SK-N-SH (cell line): ENCODE data around the gene KBTBD8.

Experiments
- EP300 ChIP-seq, 2 experiments: IDR thresholded peaks; 2 replicates each; pipeline versions ENCODE4 v1.4.0 to v1.6.1; 2012; ENCODE audit warnings: borderline replicate concordance in 1 of 2, low read depth in 1 of 2, low read length in 1 of 2
- FOXJ3 ChIP-seq: sonication (generic); formaldehyde crosslinking; IDR thresholded peaks from 2 replicates; pipeline ENCODE4 v1.5.1; 2020; ENCODE audit warnings: mild to moderate bottlenecking, missing genetic modification reagents
- TAF1 ChIP-seq: IDR thresholded peaks from 2 replicates; pipeline ENCODE4 v1.6.1; 2012; ENCODE audit warnings: low read depth, mild to moderate bottlenecking, low read length, moderate library complexity, borderline replicate concordance
- TF ChIP-seq, protein P1 (sequence below): fragments of 200-600 bp; sonication (generic); IDR thresholded peaks from 2 replicates; pipeline ENCODE4 v1.6.1; 2017; ENCODE audit warnings: antibody characterized with exemption, mild to moderate bottlenecking, moderate library complexity
- TF ChIP-seq, protein P2 (sequence below): IDR thresholded peaks from 2 replicates; pipeline ENCODE4 v1.4.0; 2012; ENCODE audit warnings: low read depth

DNA sequence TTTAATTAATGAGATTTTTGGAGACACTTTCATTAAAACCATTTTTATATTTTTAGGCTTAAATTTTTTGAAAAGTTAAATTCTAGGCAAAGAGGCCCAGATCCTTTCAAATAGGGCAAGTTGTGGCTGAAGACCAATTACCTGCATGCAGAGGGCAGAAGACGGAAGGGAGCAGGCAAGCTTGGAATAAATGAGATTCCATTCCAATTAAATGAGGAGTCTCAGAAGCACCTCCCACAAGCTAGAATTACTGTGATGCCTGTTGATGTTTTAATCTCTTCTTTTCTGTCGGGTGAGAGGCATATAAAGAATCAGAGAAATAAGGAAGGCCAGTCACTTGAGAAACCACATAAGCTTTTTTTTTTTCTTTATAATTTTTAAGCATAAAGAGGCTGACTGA, 46.8 kb downstream of the KBTBD8 start:
- TF ChIP-seq, protein P1, sequence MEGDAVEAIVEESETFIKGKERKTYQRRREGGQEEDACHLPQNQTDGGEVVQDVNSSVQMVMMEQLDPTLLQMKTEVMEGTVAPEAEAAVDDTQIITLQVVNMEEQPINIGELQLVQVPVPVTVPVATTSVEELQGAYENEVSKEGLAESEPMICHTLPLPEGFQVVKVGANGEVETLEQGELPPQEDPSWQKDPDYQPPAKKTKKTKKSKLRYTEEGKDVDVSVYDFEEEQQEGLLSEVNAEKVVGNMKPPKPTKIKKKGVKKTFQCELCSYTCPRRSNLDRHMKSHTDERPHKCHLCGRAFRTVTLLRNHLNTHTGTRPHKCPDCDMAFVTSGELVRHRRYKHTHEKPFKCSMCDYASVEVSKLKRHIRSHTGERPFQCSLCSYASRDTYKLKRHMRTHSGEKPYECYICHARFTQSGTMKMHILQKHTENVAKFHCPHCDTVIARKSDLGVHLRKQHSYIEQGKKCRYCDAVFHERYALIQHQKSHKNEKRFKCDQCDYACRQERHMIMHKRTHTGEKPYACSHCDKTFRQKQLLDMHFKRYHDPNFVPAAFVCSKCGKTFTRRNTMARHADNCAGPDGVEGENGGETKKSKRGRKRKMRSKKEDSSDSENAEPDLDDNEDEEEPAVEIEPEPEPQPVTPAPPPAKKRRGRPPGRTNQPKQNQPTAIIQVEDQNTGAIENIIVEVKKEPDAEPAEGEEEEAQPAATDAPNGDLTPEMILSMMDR: no peak
- TF ChIP-seq TAF1 (no peak), FOXJ3 (CRISPR knock-in tag) (no peak), EP300 (IDR thresholded peaks at IDR 0.05; ENCODE audit: borderline replicate concordance in 1 of 2, low read depth in 1 of 2, low read length in 1 of 2) (no peak)
- TF ChIP-seq, protein P2, sequence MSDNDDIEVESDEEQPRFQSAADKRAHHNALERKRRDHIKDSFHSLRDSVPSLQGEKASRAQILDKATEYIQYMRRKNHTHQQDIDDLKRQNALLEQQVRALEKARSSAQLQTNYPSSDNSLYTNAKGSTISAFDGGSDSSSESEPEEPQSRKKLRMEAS: no peak
